Stimulated activated memory B cell treated with anti-CD40 and anti-IgM and Interleukin-4, amounts not matched to agents 10 μg/mL and 1 μg/mL and 100 μg/mL, for 72 hours (primary cell): Measurements from ENCODE around the gene PTPRN2.
"Not testable (repeated sequence)": the region's sequence is repeated elsewhere in the genome, so short reads cannot be mapped to it uniquely, and the experiment has no call there.

ENCODE experiments used
- ATAC-seq: fragments of 150-1000 bp; cut with Tn5 transposase; 2 replicates; pipeline ENCODE4 v1.10.0; 2021
- H3K27ac Mint-ChIP-seq: one replicate; pipeline ENCODE4 v1.8.0; 2022; ENCODE audit warnings: mild to moderate bottlenecking, mixed read lengths
- H3K27me3 Mint-ChIP-seq: one replicate; pipeline ENCODE4 v1.8.0; 2022; ENCODE audit warnings: mixed read lengths
- H3K36me3 Mint-ChIP-seq: one replicate; pipeline ENCODE4 v1.8.0; 2022; ENCODE audit warnings: mixed read lengths
- H3K4me1 Mint-ChIP-seq: one replicate; pipeline ENCODE4 v1.8.0; 2022; ENCODE audit warnings: mixed read lengths
- H3K4me3 Mint-ChIP-seq: one replicate; pipeline ENCODE4 v1.8.0; 2022; ENCODE audit warnings: mild to moderate bottlenecking, moderate library complexity, mixed read lengths
- H3K9me3 Mint-ChIP-seq: one replicate; pipeline ENCODE4 v1.8.0; 2022; ENCODE audit warnings: mixed read lengths

Gene PTPRN2

GRCh38 chr7:157905651-157906461 is 681.8 kb downstream of the PTPRN2 start:
- Mint-ChIP-seq H3K9me3 (peaks cover 15% of the 10 kb centered on the region), H3K36me3 (no peaks in the 10 kb centered on the region), H3K4me3 (no peak overlapping the region), H3K27ac (no peak overlapping the region), H3K4me1 (no peaks in the 10 kb centered on the region), H3K27me3 (peaks cover 8% of the 10 kb centered on the region)
- ATAC-seq: no peak

- no peak overlapping the region for H3K27ac Mint-ChIP-seq
- H3K27me3 Mint-ChIP-seq: peaks cover 8% of the 10 kb centered on the region
- no peak overlapping the region for H3K4me3 Mint-ChIP-seq
- no peak for ATAC-seq
- H3K9me3 Mint-ChIP-seq: peaks cover 14% of the 10 kb centered on the region
- H3K36me3 Mint-ChIP-seq: no peaks in the 10 kb centered on the region
- H3K4me1 Mint-ChIP-seq: no peaks in the 10 kb centered on the region
Observed at GRCh38 chr7:157904866-157905570, 682.6 kb downstream of the PTPRN2 start.

- H3K27me3 Mint-ChIP-seq: peaks cover 8% of the 10 kb centered on the region
- H3K9me3 Mint-ChIP-seq: peaks cover 11% of the 10 kb centered on the region
- no peak overlapping the region for H3K4me3 Mint-ChIP-seq
- H3K27ac Mint-ChIP-seq: no peak overlapping the region
- no peaks in the 10 kb centered on the region for H3K36me3 Mint-ChIP-seq
- no peak for ATAC-seq
- H3K4me1 Mint-ChIP-seq: no peaks in the 10 kb centered on the region
Observed at GRCh38 chr7:157904211-157904865, 683.3 kb downstream of the PTPRN2 start.

- H3K4me1 Mint-ChIP-seq: no peaks in the 10 kb centered on the region
- peaks cover 11% of the 10 kb centered on the region for H3K9me3 Mint-ChIP-seq
- no peak overlapping the region for H3K4me3 Mint-ChIP-seq
- H3K27ac Mint-ChIP-seq: no peak overlapping the region
- H3K36me3 Mint-ChIP-seq: no peaks in the 10 kb centered on the region
- H3K27me3 Mint-ChIP-seq: peaks cover 8% of the 10 kb centered on the region
- ATAC-seq: no peak
Observed at GRCh38 chr7:157903710-157904109, 683.9 kb downstream of the PTPRN2 start.

- H3K4me1 Mint-ChIP-seq: no peaks in the 10 kb centered on the region
- no peak overlapping the region for H3K4me3 Mint-ChIP-seq
- H3K27ac Mint-ChIP-seq: no peak overlapping the region
- ATAC-seq: no peak
- H3K9me3 Mint-ChIP-seq: peaks cover 11% of the 10 kb centered on the region
- no peaks in the 10 kb centered on the region for H3K36me3 Mint-ChIP-seq
- H3K27me3 Mint-ChIP-seq: peaks cover 8% of the 10 kb centered on the region
Observed at GRCh38 chr7:157903296-157903695, 684.3 kb downstream of the PTPRN2 start.

- not testable (repeated sequence) for H3K4me1 Mint-ChIP-seq, H3K4me3 Mint-ChIP-seq, H3K36me3 Mint-ChIP-seq, H3K27me3 Mint-ChIP-seq, H3K9me3 Mint-ChIP-seq, ATAC-seq, H3K27ac Mint-ChIP-seq
Observed at GRCh38 chr7:157901816-157902610, 685.6 kb downstream of the PTPRN2 start.

- no peaks in the 10 kb centered on the region for H3K36me3 Mint-ChIP-seq
- no peak overlapping the region for H3K27ac Mint-ChIP-seq
- no peaks in the 10 kb centered on the region for H3K27me3 Mint-ChIP-seq
- H3K9me3 Mint-ChIP-seq: peaks cover 8% of the 10 kb centered on the region
- no peaks in the 10 kb centered on the region for H3K4me1 Mint-ChIP-seq
- no peak for ATAC-seq
- H3K4me3 Mint-ChIP-seq: no peak overlapping the region
Observed at GRCh38 chr7:157901166-157901565, 686.5 kb downstream of the PTPRN2 start.

- ATAC-seq: no peak
- H3K9me3 Mint-ChIP-seq: peaks cover 10% of the 10 kb centered on the region
- no peak overlapping the region for H3K27ac Mint-ChIP-seq
- H3K36me3 Mint-ChIP-seq: no peaks in the 10 kb centered on the region
- H3K27me3 Mint-ChIP-seq: no peaks in the 10 kb centered on the region
- no peak overlapping the region for H3K4me3 Mint-ChIP-seq
- no peaks in the 10 kb centered on the region for H3K4me1 Mint-ChIP-seq
Observed at GRCh38 chr7:157900556-157900955, 687.1 kb downstream of the PTPRN2 start.

GRCh38 chr7:157900011-157900410 is 687.6 kb downstream of the PTPRN2 start:
- Mint-ChIP-seq H3K9me3 (peaks cover 13% of the 10 kb centered on the region), H3K27ac (no peak overlapping the region), H3K27me3 (no peaks in the 10 kb centered on the region), H3K36me3 (no peaks in the 10 kb centered on the region), H3K4me1 (no peaks in the 10 kb centered on the region), H3K4me3 (no peak overlapping the region)
- no peak for ATAC-seq

- H3K4me3 Mint-ChIP-seq: no peak overlapping the region
- no peaks in the 10 kb centered on the region for H3K27me3 Mint-ChIP-seq
- no peak overlapping the region for H3K27ac Mint-ChIP-seq
- peaks cover 13% of the 10 kb centered on the region for H3K9me3 Mint-ChIP-seq
- H3K36me3 Mint-ChIP-seq: no peaks in the 10 kb centered on the region
- ATAC-seq: no peak
- no peaks in the 10 kb centered on the region for H3K4me1 Mint-ChIP-seq
Observed at GRCh38 chr7:157898802-157899505, 688.7 kb downstream of the PTPRN2 start.

- H3K27me3 Mint-ChIP-seq: no peaks in the 10 kb centered on the region
- no peak overlapping the region for H3K27ac Mint-ChIP-seq
- no peak overlapping the region for H3K4me3 Mint-ChIP-seq
- H3K9me3 Mint-ChIP-seq: peaks cover 13% of the 10 kb centered on the region
- no peak for ATAC-seq
- H3K4me1 Mint-ChIP-seq: no peaks in the 10 kb centered on the region
- H3K36me3 Mint-ChIP-seq: no peaks in the 10 kb centered on the region
Observed at GRCh38 chr7:157898261-157898660, 689.4 kb downstream of the PTPRN2 start.

GRCh38 chr7:157897681-157898080 is 689.9 kb downstream of the PTPRN2 start:
- Mint-ChIP-seq H3K27ac (no peak overlapping the region), H3K4me3 (no peak overlapping the region), H3K27me3 (no peaks in the 10 kb centered on the region), H3K9me3 (peaks cover 13% of the 10 kb centered on the region), H3K4me1 (no peaks in the 10 kb centered on the region), H3K36me3 (no peaks in the 10 kb centered on the region)
- ATAC-seq: peak; percentile 20

- Mint-ChIP-seq H3K27me3 (no peaks in the 10 kb centered on the region), H3K9me3 (peaks cover 10% of the 10 kb centered on the region), H3K36me3 (no peaks in the 10 kb centered on the region), H3K27ac (no peak overlapping the region), H3K4me1 (no peaks in the 10 kb centered on the region), H3K4me3 (no peak overlapping the region)
- peak; percentile 21 for ATAC-seq
Observed at GRCh38 chr7:157896774-157897555, 690.7 kb downstream of the PTPRN2 start.

GRCh38 chr7:157896376-157896675 is 691.3 kb downstream of the PTPRN2 start:
- H3K36me3 Mint-ChIP-seq: not testable (repeated sequence)

More at GRCh38 chr7:157896376-157896675, 691.3 kb downstream of the PTPRN2 start:
- H3K9me3 Mint-ChIP-seq, ATAC-seq, H3K27ac Mint-ChIP-seq, H3K4me1 Mint-ChIP-seq, H3K4me3 Mint-ChIP-seq, H3K27me3 Mint-ChIP-seq: not testable (repeated sequence)
